GM23338 (cell line): Measurements from ENCODE around the gene KIAA0586. TPM values are rescaled to one million over a fixed set of nuclear protein-coding genes. Genes with fewer than 3 reads are reported as not detected.

Source experiments
- ATAC-seq: fragments of 200-7000 bp; cut with Tn5 transposase; 3 replicates; pipeline ENCODE4 v1.9.1; 2020
- DNase-seq: peaks from one replicate; pipeline ENCODE4 v3.0.0-alpha.2; 2015; ENCODE audit warnings: low spot score
- H2AFZ ChIP-seq: fragments of 200-600 bp; sonication (generic); 2 replicates; pipeline ENCODE4 v1.8.0; 2016; ENCODE audit warnings: antibody characterized with exemption, mild to moderate bottlenecking, moderate library complexity
- H3F3A ChIP-seq: fragments of 200-600 bp; sonication (generic); replicated peaks from 2 replicates; pipeline ENCODE4 v1.8.0; 2017; ENCODE audit warnings: antibody characterized with exemption, mixed run types, low read depth
- H3K27ac ChIP-seq: fragments of 200-600 bp; sonication (generic); 2 replicates; pipeline ENCODE4 v1.6.1; 2016; ENCODE audit warnings: low read depth
- H3K27me3 ChIP-seq: fragments of 200-600 bp; sonication (generic); 2 replicates; pipeline ENCODE4 v1.8.0; 2016; ENCODE audit warnings: mild to moderate bottlenecking, mixed run types, moderate library complexity; ENCODE audit not compliant: insufficient read depth
- H3K36me3 ChIP-seq: fragments of 200-600 bp; sonication (generic); 2 replicates; pipeline ENCODE4 v1.8.0; 2016; ENCODE audit warnings: mild to moderate bottlenecking; ENCODE audit not compliant: insufficient read depth
- H3K4me1 ChIP-seq: fragments of 200-600 bp; sonication (generic); 2 replicates; pipeline ENCODE4 v1.8.0; 2016; ENCODE audit warnings: mild to moderate bottlenecking, moderate library complexity; ENCODE audit not compliant: insufficient read depth
- H3K4me2 ChIP-seq: fragments of 200-600 bp; sonication (generic); 2 replicates; pipeline ENCODE4 v1.7.1; 2017; ENCODE audit warnings: mixed run types
- H3K4me3 ChIP-seq: fragments of 200-600 bp; sonication (generic); 2 replicates; pipeline ENCODE4 v1.6.1; 2016; ENCODE audit warnings: mixed run types
- H3K79me2 ChIP-seq: fragments of 200-600 bp; sonication (generic); replicated peaks from 2 replicates; pipeline ENCODE4 v1.8.0; 2017; ENCODE audit warnings: mild to moderate bottlenecking; ENCODE audit not compliant: insufficient read depth
- H3K9me2 ChIP-seq: fragments of 200-600 bp; sonication (generic); 2 replicates; pipeline ENCODE4 v1.8.0; 2017; ENCODE audit not compliant: insufficient read depth
- H4K20me1 ChIP-seq: fragments of 200-600 bp; sonication (generic); replicated peaks from 2 replicates; pipeline ENCODE4 v1.8.0; 2017; ENCODE audit warnings: mild to moderate bottlenecking; ENCODE audit not compliant: insufficient read depth
- H3K27ac Mint-ChIP-seq: 2 replicates; pipeline ENCODE4 v1.8.0; 2020; ENCODE audit warnings: inconsistent platforms, mild to moderate bottlenecking, moderate library complexity, mixed read lengths
- H3K27me3 Mint-ChIP-seq: 3 replicates; pipeline ENCODE4 v1.8.0; 2022; ENCODE audit warnings: low read depth, mild to moderate bottlenecking, moderate library complexity, mixed read lengths, inconsistent platforms; ENCODE audit not compliant: insufficient read depth, poor library complexity
- H3K36me3 Mint-ChIP-seq: 3 replicates; pipeline ENCODE4 v1.8.0; 2021; ENCODE audit warnings: low read depth, mild to moderate bottlenecking, inconsistent platforms, moderate library complexity, mixed read lengths
- H3K4me1 Mint-ChIP-seq: 3 replicates; pipeline ENCODE4 v1.8.0; 2020; ENCODE audit warnings: mild to moderate bottlenecking, inconsistent platforms, mixed read lengths
- H3K4me3 Mint-ChIP-seq: 3 replicates; pipeline ENCODE4 v1.8.0; 2021; ENCODE audit warnings: moderate library complexity, mild to moderate bottlenecking, inconsistent platforms, mixed read lengths
- H3K9me3 Mint-ChIP-seq: 3 replicates; pipeline ENCODE4 v1.8.0; 2020; ENCODE audit warnings: moderate library complexity, mild to moderate bottlenecking, inconsistent platforms, mixed read lengths
- CREB1 ChIP-seq: fragments of 250-450 bp; sonication (Bioruptor Pico); IDR thresholded peaks from 2 replicates; pipeline ENCODE4 v1.5.0; 2020; ENCODE audit warnings: low read depth, mild to moderate bottlenecking, moderate library complexity
- ETS1 ChIP-seq: IDR thresholded peaks from 2 replicates; pipeline ENCODE4 v1.6.1; 2016; ENCODE audit warnings: antibody characterized with exemption
- EZH2 ChIP-seq: fragments of 200-600 bp; sonication (generic); IDR thresholded peaks from one replicate; pipeline ENCODE4 v1.8.0; 2017; ENCODE audit warnings: antibody characterized with exemption, mild to moderate bottlenecking, low read depth; ENCODE audit not compliant: unreplicated experiment
- EZH2phosphoT487 ChIP-seq: fragments of 200-600 bp; sonication (generic); IDR thresholded peaks from one replicate; pipeline ENCODE4 v1.8.1; 2018; ENCODE audit warnings: antibody characterized with exemption; ENCODE audit not compliant: unreplicated experiment
- JUNB ChIP-seq: IDR thresholded peaks from one replicate; pipeline ENCODE4 v1.6.1; 2016; ENCODE audit warnings: antibody characterized with exemption; ENCODE audit not compliant: unreplicated experiment
- NANOG ChIP-seq: IDR thresholded peaks from 2 replicates; pipeline ENCODE4 v1.6.1; 2016; ENCODE audit warnings: antibody characterized with exemption, borderline replicate concordance
- POLR2AphosphoS5 ChIP-seq: IDR thresholded peaks from 2 replicates; pipeline ENCODE4 v1.6.1; 2016; ENCODE audit warnings: antibody characterized with exemption, low read depth
- STAT1 ChIP-seq: IDR thresholded peaks from one replicate; pipeline ENCODE4 v1.6.1; 2016; ENCODE audit warnings: antibody characterized with exemption; ENCODE audit not compliant: unreplicated experiment
- ZNF114 ChIP-seq: fragments of 250-450 bp; sonication (Bioruptor Pico); IDR thresholded peaks from 2 replicates; pipeline ENCODE4 v1.5.0; 2020; ENCODE audit warnings: mild to moderate bottlenecking, moderate library complexity
- ZNF331 ChIP-seq: fragments of 250-450 bp; sonication (Bioruptor Pico); IDR thresholded peaks from 2 replicates; pipeline ENCODE4 v1.5.0; 2020; ENCODE audit warnings: low read depth, mild to moderate bottlenecking, moderate library complexity
- polyA plus RNA-seq: library from polyadenylated mRNA; unstranded; fragments of >200 nt; fragmentation: Nextera tagmentation; extraction: Ambion mirVana; gene quantifications from 2 replicates; pipeline ENCODE4 v1.2.1, GENCODE V29; 2016
- total RNA-seq: library from RNA; depleted of rRNA; stranded (reverse); fragments of >200 nt; shearing (Covaris generic); gene quantifications from 2 replicates; pipeline ENCODE4 v1.2.3, GENCODE V29; 2014
- TF ChIP-seq, protein P1 (sequence below), 2 experiments: fragments of 200-600 bp in 1 of 2; sonication (generic) in 1 of 2; conservative IDR thresholded peaks; 2 replicates each; pipeline versions ENCODE4 v1.5.1 to v1.6.1; 2016 to 2017; ENCODE audit warnings: antibody characterized with exemption in 2 of 2, low read depth in 2 of 2, mild to moderate bottlenecking in 2 of 2, moderate library complexity in 1 of 2
- TF ChIP-seq, protein P2 (sequence below): fragments of 250-450 bp; sonication (Bioruptor Pico); IDR thresholded peaks from 2 replicates; pipeline ENCODE4 v1.5.0; 2020; ENCODE audit warnings: mild to moderate bottlenecking, moderate library complexity
- TF ChIP-seq, protein P3 (sequence below): IDR thresholded peaks from one replicate; pipeline ENCODE4 v1.6.1; 2018; ENCODE audit warnings: antibody characterized with exemption; ENCODE audit not compliant: unreplicated experiment

KIAA0586 gene
- total and polyA plus RNA-seq, 2 experiments from 2014 or later = 22.2 to 23.7 TPM

- no peak overlapping the region for H2AFZ ChIP-seq
- no peaks in the 10 kb centered on the region for H3K79me2 ChIP-seq
- no peak overlapping the region for H3K4me3 Mint-ChIP-seq
- 0 out of 3 replicates have a peak, but pooled peaks cover 2% of the 10 kb centered on the region for H3K9me3 Mint-ChIP-seq
- DNase-seq (no peak), ATAC-seq (no peak)
- H3K36me3 ChIP-seq = no peaks in the 10 kb centered on the region; the same call in 1 of the 2 replicates
- no peaks in the 10 kb centered on the region; the same call in 2 of the 3 replicates for H3K36me3 Mint-ChIP-seq
- no peak overlapping the region for H3K4me2 ChIP-seq
- no peak overlapping the region for H3K27ac Mint-ChIP-seq
- no peak overlapping the region for H3K4me3 ChIP-seq
- peaks cover 17% of the 10 kb centered on the region for H3K4me1 ChIP-seq
- peaks cover 30% of the 10 kb centered on the region for H3K27me3 Mint-ChIP-seq
- H3K9me2 ChIP-seq = no peaks in the 10 kb centered on the region
- TF ChIP-seq STAT1 (no peak), NANOG (no peak), CREB1 (CRISPR knock-in tag) (no peak), POLR2AphosphoS5 (no peak), ZNF331 (CRISPR knock-in tag) (no peak), EZH2phosphoT487 (no peak), EZH2 (no peak), JUNB (no peak), ETS1 (no peak), ZNF114 (CRISPR knock-in tag) (no peak)
- TF ChIP-seq, protein P1, sequence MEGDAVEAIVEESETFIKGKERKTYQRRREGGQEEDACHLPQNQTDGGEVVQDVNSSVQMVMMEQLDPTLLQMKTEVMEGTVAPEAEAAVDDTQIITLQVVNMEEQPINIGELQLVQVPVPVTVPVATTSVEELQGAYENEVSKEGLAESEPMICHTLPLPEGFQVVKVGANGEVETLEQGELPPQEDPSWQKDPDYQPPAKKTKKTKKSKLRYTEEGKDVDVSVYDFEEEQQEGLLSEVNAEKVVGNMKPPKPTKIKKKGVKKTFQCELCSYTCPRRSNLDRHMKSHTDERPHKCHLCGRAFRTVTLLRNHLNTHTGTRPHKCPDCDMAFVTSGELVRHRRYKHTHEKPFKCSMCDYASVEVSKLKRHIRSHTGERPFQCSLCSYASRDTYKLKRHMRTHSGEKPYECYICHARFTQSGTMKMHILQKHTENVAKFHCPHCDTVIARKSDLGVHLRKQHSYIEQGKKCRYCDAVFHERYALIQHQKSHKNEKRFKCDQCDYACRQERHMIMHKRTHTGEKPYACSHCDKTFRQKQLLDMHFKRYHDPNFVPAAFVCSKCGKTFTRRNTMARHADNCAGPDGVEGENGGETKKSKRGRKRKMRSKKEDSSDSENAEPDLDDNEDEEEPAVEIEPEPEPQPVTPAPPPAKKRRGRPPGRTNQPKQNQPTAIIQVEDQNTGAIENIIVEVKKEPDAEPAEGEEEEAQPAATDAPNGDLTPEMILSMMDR (conservative IDR thresholded peaks at IDR 0.05; ENCODE audit: low read depth in 2 of 2) = no peak
- TF ChIP-seq, protein P2, sequence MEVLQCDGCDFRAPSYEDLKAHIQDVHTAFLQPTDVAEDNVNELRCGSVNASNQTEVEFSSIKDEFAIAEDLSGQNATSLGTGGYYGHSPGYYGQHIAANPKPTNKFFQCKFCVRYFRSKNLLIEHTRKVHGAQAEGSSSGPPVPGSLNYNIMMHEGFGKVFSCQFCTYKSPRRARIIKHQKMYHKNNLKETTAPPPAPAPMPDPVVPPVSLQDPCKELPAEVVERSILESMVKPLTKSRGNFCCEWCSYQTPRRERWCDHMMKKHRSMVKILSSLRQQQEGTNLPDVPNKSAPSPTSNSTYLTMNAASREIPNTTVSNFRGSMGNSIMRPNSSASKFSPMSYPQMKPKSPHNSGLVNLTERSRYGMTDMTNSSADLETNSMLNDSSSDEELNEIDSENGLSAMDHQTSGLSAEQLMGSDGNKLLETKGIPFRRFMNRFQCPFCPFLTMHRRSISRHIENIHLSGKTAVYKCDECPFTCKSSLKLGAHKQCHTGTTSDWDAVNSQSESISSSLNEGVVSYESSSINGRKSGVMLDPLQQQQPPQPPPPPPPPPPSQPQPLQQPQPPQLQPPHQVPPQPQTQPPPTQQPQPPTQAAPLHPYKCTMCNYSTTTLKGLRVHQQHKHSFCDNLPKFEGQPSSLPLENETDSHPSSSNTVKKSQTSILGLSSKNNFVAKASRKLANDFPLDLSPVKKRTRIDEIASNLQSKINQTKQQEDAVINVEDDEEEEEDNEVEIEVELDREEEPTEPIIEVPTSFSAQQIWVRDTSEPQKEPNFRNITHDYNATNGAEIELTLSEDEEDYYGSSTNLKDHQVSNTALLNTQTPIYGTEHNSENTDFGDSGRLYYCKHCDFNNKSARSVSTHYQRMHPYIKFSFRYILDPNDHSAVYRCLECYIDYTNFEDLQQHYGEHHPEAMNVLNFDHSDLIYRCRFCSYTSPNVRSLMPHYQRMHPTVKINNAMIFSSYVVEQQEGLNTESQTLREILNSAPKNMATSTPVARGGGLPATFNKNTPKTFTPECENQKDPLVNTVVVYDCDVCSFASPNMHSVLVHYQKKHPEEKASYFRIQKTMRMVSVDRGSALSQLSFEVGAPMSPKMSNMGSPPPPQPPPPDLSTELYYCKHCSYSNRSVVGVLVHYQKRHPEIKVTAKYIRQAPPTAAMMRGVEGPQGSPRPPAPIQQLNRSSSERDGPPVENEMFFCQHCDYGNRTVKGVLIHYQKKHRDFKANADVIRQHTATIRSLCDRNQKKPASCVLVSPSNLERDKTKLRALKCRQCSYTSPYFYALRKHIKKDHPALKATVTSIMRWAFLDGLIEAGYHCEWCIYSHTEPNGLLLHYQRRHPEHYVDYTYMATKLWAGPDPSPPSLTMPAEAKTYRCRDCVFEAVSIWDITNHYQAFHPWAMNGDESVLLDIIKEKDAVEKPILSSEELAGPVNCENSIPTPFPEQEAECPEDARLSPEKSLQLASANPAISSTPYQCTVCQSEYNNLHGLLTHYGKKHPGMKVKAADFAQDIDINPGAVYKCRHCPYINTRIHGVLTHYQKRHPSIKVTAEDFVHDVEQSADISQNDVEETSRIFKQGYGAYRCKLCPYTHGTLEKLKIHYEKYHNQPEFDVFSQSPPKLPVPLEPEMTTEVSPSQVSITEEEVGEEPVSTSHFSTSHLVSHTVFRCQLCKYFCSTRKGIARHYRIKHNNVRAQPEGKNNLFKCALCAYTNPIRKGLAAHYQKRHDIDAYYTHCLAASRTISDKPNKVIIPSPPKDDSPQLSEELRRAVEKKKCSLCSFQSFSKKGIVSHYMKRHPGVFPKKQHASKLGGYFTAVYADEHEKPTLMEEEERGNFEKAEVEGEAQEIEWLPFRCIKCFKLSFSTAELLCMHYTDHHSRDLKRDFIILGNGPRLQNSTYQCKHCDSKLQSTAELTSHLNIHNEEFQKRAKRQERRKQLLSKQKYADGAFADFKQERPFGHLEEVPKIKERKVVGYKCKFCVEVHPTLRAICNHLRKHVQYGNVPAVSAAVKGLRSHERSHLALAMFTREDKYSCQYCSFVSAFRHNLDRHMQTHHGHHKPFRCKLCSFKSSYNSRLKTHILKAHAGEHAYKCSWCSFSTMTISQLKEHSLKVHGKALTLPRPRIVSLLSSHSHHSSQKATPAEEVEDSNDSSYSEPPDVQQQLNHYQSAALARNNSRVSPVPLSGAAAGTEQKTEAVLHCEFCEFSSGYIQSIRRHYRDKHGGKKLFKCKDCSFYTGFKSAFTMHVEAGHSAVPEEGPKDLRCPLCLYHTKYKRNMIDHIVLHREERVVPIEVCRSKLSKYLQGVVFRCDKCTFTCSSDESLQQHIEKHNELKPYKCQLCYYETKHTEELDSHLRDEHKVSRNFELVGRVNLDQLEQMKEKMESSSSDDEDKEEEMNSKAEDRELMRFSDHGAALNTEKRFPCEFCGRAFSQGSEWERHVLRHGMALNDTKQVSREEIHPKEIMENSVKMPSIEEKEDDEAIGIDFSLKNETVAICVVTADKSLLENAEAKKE (CRISPR knock-in tag) = no peak
- TF ChIP-seq, protein P3, sequence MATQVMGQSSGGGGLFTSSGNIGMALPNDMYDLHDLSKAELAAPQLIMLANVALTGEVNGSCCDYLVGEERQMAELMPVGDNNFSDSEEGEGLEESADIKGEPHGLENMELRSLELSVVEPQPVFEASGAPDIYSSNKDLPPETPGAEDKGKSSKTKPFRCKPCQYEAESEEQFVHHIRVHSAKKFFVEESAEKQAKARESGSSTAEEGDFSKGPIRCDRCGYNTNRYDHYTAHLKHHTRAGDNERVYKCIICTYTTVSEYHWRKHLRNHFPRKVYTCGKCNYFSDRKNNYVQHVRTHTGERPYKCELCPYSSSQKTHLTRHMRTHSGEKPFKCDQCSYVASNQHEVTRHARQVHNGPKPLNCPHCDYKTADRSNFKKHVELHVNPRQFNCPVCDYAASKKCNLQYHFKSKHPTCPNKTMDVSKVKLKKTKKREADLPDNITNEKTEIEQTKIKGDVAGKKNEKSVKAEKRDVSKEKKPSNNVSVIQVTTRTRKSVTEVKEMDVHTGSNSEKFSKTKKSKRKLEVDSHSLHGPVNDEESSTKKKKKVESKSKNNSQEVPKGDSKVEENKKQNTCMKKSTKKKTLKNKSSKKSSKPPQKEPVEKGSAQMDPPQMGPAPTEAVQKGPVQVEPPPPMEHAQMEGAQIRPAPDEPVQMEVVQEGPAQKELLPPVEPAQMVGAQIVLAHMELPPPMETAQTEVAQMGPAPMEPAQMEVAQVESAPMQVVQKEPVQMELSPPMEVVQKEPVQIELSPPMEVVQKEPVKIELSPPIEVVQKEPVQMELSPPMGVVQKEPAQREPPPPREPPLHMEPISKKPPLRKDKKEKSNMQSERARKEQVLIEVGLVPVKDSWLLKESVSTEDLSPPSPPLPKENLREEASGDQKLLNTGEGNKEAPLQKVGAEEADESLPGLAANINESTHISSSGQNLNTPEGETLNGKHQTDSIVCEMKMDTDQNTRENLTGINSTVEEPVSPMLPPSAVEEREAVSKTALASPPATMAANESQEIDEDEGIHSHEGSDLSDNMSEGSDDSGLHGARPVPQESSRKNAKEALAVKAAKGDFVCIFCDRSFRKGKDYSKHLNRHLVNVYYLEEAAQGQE = no peak
- no peak overlapping the region for H3K27ac ChIP-seq
- H3K4me1 Mint-ChIP-seq = peaks cover 33% of the 10 kb centered on the region
- no peaks in the 10 kb centered on the region for H4K20me1 ChIP-seq
- H3K27me3 ChIP-seq = peaks cover 26% of the 10 kb centered on the region
- H3F3A ChIP-seq = peaks cover 21% of the 10 kb centered on the region
These were observed 28.6 kb upstream of the KIAA0586 start for GRCh38 chr14:58398895-58399294.
